GM12801 (cell line): ENCODE data around the gene CHD3.

Experiments used
- TF ChIP-seq, protein P1 (sequence below): IDR thresholded peaks from one replicate; pipeline ENCODE4 v1.5.1; 2011; ENCODE audit warnings: control low read depth; ENCODE audit not compliant: insufficient read length; ENCODE audit errors: extremely low read depth

CHD3 gene

DNA sequence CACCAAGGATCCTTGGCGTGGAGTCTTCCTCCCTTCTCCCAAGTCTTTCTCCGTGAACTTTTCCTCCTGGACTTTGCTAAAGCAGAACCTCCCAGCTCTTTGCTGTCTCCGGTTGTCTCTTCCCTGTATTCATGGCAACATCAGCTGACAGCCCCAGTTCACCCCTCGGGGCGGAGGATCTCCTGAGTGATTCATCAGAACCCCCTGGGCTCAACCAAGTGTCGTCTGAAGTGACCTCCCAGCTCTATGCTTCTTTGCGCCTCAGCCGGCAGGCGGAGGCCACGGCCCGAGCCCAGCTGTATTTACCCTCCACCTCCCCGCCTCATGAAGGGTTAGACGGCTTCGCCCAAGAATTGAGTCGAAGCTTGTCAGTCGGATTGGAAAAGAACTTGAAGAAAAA, 44.4 kb downstream of the CHD3 start:
- TF ChIP-seq, protein P1, sequence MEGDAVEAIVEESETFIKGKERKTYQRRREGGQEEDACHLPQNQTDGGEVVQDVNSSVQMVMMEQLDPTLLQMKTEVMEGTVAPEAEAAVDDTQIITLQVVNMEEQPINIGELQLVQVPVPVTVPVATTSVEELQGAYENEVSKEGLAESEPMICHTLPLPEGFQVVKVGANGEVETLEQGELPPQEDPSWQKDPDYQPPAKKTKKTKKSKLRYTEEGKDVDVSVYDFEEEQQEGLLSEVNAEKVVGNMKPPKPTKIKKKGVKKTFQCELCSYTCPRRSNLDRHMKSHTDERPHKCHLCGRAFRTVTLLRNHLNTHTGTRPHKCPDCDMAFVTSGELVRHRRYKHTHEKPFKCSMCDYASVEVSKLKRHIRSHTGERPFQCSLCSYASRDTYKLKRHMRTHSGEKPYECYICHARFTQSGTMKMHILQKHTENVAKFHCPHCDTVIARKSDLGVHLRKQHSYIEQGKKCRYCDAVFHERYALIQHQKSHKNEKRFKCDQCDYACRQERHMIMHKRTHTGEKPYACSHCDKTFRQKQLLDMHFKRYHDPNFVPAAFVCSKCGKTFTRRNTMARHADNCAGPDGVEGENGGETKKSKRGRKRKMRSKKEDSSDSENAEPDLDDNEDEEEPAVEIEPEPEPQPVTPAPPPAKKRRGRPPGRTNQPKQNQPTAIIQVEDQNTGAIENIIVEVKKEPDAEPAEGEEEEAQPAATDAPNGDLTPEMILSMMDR: no peak

DNA sequence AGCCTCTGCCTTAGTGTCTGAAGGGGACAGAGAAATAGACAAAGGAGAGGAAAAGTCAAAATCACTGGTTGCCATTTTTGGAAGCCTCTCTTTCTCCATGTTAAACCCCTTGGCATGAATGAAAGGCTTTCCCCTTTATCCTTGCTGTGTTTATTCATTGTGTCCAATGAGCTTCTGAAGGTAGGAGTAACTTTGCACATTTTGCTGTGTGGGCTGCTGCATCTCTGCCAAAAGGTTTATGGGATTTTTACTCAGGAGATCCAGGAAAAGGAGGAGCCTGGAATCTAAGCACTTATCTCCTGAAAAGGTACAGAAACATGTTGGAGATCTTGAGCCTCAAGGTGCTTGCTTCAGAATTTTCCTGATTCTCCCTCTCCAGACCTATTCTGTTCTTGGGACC, 47.3 kb downstream of the CHD3 start:
- TF ChIP-seq, protein P1: no peak

DNA sequence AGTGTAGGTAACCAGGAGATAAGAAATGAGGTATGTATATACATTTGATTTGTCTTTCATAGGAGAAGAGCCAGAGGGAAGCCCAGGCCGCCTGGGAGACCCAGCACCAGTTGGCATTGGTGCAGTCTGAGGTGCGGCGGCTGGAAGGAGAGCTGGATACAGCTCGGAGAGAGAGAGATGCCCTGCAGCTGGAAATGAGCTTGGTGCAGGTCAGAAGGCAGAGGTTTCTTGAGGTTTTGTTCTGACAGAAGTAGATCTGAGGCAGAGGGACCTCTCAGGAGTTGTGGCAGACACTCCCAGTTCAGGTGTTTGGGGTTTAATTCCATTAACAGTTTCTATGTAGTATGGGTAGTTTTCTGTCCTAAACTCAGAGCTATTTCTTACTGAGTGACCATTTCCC, 51.4 kb downstream of the CHD3 start:
- TF ChIP-seq, protein P1: no peak

DNA sequence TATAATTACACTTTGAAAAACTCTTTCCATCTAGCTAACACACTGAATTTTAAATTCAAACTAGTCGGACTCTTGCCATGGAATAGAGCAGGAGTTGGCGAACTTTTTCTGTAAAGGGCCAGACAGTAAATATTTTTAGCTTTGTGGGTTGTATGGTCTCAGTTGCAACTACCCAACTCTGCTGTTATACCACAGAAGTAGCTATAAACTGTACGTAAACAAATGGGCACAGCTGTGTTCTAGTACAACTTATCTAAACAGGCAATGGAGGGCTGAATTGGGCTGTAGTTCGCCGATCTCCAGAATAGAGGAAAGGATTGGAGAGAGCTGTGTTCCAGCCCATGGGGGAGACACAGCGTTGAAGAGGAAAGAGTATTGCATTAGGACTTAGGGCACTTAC, 52.2 kb downstream of the CHD3 start:
- TF ChIP-seq, protein P1: no peak

DNA sequence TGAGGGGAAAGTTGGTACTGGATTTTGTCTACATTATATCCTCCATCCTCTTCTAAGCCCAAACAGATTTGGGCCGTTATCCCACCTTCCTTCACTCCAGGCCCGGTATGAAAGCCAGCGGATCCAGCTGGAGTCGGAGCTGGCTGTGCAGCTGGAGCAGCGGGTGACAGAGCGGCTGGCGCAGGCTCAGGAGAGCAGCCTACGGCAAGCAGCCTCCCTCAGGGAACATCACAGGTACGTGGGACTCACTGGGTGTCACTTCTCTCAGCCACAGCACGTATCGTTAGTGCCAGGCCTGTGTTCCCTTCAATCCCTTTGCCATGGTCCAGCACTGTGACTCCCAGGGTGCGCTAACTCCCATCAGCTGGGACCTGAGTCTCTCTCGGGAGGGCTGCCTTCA, 54.7 kb downstream of the CHD3 start:
- TF ChIP-seq, protein P1: no peak

DNA sequence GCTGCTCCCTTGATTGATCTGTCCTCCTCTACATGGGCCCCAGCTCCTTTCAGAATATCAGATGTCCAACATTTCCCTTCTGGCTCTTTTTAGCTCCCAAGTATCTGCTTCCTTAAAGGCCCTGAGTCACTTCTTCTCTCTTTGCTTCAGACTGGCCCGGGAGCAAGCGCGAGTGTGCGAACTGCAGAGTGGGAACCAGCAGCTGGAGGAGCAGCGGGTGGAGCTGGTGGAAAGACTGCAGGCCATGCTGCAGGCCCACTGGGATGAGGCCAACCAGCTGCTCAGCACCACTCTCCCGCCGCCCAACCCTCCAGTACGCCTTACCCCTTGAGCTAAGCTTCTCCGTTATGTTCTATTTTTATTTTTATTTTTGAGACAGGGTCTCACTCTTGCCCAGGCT, 55.7 kb downstream of the CHD3 start:
- TF ChIP-seq, protein P1: no peak

DNA sequence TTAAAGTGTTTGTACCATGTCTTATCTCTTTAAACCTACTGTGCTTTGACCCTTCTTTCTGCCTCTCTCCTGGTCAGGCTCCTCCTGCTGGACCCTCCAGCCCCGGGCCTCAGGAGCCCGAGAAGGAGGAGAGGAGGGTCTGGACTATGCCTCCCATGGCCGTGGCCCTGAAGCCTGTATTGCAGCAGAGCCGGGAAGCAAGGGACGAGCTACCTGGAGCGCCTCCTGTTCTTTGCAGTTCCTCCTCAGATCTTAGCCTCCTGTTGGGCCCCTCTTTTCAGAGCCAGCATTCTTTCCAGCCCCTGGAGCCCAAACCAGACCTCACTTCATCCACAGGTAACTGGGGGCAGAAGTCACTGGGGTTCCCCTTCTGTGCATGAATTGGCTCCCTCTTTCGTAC, 57.1 kb downstream of the CHD3 start:
- TF ChIP-seq, protein P1: no peak

DNA sequence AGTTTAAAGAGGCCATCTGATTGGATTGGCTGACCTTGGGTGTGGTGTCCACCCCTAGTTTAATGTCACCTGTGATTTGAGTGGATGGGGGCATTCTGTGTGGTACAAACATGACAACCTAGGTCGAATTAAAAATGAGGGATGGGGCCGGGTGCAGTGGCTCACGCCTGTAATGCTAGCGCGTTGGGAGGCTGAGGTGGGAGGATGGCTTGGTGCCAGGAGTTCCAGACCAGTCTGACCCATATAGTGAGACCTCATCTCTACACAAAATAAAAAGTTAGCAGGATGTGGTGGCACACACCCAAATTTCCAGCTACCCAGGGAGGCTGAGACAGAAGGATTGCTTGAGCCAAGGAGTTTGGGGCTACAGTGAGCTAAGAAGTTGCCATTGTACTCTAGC, 57.9 kb downstream of the CHD3 start:
- TF ChIP-seq, protein P1: no peak
